ENCODE data around the gene TNP2.

DNA sequence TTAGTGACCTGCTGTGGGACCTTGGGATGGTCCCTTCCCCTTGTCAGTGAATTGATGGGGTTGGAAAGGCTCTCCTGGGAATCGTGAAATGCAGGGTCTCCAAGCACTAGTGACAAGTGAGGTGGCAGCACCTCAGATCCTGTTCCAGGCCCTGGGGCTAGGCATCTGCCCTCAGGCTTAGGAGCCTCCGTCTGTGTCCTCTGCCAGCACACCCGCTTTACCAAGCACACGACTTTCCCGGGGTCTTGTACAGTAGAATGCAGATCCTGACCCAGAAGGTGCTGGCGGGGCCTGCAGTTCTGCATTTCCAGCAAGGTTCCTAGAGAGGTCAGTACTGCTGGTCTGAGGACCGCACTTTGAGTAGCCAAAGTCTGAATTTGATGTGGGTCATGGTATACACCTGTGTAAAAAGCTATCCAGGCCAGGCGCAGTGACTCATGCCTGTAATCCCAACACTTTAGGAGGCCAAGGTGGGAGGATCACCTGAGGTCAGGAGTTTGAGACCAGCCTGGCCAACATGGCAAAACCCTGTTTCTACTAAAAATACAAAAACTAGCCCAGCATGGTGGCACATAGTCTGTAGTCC is 45.3 kb upstream of the TNP2 start:
- TF ChIP-seq GATA2 (IDR thresholded peaks at IDR 0.05; ENCODE audit: low read depth, low read length) (no peak), GATA3 (IDR thresholded peaks at IDR 0.05; ENCODE audit: low read depth, low read length) (no peak)

Data from SH-SY5Y (cell line).